Embryonic facial prominence (tissue), 1 donor: ENCODE results near the gene CST9.
"Not testable (repeated sequence)": the region's sequence is repeated elsewhere in the genome, so short reads cannot be mapped to it uniquely, and the experiment has no call there.

Source experiments
- DNase-seq: peaks from one replicate; pipeline ENCODE4 v3.0.0-alpha.2; 2016; ENCODE audit errors: extremely low spot score

The CST9 gene

DNA sequence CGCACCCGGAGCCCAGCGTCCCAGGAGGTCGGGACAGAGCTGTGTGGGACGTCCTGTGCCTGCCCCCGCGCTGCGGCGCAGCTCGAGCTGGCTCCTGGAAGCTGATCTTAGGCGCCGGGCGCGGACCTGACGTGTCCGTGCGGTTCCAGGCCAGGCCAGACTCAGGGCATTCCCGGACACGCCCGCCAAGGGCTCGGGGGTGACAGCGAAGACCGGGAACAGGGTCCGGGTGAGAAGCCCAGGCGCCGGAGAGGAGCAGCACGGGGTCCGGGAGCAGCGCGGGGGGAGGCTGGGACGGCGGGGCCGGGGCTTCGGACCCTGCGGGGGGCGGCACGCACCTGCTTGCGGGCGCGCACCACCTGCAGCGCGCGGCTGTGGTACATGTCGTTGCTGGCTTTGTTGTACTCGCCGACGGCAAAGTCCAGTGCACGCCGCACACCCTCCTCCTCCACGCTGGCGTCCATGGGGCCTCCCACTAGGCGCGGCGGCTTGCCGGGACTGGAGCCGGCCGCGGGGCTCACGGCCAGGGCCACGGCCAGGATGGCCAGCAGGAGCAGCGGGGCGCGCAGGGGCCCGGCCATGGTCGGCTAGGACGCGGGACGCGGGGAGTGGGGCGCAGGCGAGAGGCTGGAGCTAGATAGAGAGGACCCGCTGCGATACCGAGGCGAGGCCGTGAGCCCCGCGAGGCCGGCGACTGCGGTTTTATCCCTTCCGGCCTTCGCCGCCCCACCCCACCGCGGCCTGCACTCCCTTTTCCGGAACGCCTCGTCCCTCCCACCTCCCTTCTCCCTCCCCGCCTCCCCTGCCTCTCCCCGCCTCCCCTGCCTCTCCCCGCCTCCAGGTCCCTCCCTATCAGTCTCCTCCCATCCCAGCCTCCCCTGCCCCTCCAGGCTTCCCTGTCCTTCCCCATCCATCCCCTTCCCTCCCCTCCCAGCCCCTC is 31.8 kb upstream of the CST9 start, which contains the start of gene CST3:
Gene CST3, minus strand, starts transcription at position 674 of the 940 bp plus-strand sequence. Its CDS starts 93 bp downstream, at position 581.
- peak; percentile 97 for DNase-seq

DNA sequence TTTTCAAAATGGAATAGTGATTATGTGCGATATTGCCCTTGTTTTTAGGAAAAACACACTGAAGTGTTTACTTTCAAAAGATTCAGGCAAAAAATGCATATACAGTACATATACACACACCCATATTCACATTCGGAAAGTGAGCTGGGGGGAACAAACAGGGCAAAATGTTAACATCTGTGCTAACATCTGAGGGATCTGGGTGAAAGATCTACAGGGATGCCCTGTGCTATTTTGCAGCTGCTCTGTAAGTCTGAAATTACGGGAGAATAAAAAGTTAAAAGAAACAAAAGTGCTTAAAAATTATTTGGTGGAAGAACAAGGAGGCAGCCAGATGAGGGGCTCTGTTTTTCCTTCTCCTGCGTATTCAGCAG is 31.2 kb upstream of the CST9 start:
- DNase-seq = no peak

DNA sequence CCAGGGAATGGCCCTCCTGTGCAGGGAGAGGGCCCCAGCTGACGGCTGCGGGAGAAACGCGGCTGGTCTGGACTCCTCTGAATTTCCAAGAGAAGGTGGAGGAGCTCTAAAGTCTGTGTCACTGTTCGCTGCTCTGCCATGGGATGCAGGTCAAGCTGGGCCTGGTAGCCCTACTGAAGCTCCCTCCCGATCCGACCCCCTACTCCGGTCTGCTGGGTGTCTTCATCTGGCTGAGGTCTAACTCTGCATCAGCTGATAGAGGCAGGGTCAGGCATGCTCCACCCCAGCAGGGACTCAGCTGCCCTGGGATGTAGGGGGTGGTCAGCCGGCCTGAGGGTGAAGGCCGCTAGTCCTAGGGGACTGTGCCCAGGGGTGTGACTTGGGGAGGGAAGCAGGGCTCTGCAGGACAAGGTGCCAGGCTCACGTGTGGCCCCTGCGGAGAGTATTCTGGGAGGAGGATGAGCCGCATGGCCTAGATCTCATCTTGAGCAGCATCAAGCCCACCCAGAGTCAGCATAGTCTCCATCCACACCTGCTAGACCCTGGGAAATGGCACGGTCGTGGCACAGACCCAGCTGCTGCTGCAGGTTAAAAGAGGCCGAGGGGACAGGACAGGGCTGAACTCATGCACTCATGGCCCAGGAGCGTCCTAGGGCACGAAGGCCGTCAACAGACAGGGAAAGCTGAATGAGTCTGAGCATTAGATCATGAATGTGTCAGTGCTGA is 30.6 kb upstream of the CST9 start:
- DNase-seq = no peak

DNA sequence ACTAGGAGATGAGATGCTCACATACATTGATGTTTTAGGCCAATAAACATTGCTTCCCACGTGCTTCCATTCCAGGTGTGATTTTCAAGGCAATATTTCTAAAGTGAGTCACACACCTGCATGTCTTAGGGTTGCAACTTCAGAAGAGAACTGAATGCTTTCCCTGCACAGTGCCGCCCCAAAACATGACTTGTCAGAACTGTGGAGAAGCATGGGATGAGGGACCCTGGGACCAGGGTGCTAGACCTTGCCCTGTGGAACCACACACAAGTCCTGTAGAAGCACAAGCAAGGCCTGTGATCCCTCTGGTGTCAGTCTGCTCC is 30.0 kb upstream of the CST9 start:
- DNase-seq = not testable (repeated sequence)

DNA sequence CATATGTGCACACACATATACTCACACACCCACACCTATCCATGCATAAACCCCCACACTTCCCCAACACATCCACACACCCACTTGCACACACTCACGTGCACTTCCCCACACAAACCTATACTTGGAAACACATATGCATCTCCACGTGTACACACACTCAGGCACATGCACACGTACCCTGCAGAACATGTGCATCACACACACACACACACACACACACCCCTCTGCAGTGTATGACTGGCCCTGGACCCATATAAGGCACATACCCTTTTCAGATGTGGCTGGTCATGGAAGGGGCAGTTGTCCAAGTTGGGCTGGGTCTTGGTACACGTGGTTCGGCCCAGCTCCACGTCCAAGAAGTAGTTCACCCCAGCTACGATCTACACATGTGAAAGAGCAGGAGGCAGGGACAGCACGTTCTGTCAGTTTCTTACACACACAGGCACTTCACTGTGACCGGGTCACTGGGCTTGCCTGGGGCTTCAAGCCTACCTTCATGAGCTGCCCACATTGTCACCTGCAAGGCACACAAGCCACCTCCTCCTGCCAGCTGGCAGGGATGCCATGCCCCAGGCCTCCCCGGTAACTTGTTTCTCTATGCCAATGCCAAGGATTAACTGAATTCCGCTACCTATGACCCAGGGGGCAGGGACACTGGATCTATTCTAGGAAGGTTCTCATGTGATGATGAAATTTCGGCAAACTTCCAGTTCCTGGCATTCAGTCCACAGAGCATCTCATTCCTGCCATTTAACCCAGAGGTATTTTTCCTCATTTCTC is 29.5 kb upstream of the CST9 start:
- DNase-seq = no peak

DNA sequence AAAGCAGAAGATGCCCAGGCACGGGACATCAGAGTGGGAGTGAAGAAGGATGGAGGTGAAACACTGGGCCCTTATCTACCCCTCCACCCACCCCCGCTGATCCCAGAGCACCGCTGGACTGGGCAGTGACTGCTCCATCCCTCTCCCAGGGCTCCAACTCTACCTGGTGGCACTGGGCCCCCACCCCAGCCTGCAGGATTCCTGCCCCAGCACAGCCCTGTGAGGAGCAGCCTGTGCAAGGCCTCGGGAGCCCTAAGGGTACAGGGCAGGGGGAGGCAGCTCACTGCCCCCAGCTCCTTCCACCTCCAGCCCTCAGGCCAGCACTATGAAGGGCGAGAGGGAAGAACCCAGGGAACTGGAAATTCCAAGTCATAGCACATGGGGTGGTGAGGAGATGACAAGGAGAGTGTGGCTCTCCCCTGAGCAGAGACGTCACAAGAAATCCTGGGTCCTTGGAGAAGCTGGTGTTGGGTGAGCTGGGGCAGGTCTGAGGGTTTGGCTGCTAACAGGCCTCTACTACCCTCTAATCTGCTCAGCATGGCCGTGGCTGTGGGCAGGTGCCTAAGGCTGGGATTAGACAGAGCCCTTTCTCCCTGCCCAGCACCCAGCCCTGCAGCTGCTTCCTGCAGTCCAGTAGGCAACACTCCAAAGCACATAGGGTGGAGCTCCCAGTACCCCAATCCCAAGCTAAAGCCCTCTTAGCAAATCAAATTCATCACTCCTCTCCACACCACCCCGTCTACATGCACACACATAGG is 28.5 kb upstream of the CST9 start:
- no peak for DNase-seq

DNA sequence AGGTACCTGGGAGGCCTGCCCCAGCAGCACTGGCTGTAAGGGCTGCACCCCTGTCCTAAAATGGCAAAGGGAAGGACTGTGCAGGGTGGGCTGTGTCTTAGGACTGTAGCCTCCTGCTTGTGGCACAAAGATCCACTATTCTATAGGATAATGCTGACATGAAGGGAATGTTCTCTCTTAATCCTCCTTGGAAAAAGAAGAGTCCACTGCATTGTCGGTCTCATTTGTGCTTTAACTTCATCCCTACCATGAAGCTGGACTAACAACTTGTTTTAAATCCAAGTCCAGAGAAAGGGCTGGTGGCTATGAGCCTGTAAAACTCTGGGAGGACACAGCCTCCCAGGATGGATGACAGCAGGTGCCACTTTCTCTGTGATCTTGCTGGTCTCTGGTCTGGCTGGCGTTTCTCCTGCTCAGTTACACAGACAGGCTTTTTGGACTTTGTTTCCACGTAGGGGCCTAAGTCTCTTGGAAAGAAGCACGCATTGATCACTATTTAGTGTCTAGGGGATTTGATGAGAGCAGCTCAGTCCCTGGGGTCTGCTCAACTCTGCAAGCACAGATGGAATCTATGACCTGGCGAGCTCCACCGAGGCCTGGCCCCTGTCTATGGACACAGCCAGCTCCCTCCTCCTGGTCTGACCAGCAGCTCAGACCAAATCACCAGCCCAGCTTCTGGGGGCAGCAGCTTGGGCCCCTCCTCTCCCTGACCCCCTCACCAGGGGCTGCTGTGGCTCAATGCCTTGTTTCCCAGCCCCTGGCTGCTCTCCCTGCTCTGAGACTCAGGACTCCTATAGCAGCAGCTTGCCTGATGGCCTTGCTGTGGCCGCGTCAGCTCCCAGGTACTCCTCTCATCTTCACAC is 27.2 kb upstream of the CST9 start:
- DNase-seq = no peak

DNA sequence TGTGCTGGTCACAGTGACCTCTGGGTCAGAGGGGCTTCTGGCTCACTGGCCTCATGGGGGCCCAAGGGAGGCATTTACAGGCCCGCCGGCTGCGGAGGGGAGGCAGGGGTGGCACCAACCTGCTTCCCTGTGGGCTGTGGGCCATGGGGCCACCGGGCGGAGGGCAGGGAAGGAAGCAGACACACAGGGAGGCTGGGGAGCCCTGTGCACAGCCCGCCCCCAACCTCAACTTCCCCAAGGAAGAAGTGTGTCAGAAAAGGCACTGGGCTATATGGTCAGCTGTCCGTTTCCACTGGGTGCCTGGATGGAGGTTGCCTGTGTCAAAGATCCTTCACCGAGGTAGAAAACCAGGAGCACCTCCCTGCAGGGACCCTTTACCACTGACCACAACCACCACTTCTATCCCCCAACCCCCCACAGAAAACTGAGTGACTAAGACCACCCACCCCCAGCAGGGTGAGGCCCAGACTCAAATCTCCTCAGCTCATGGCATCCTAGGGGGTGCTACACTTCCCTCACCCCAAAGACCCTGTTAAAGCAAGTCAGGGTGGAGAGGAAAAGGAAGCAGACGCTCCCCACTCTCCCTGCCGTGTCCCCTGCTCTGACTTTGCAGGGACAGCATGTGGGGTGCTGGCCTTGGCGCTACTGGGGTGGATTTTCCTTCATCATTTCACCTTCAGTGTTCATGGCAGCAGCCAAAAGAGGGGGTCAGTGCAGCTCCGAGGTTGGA is 26.4 kb upstream of the CST9 start:
- DNase-seq = no peak

DNA sequence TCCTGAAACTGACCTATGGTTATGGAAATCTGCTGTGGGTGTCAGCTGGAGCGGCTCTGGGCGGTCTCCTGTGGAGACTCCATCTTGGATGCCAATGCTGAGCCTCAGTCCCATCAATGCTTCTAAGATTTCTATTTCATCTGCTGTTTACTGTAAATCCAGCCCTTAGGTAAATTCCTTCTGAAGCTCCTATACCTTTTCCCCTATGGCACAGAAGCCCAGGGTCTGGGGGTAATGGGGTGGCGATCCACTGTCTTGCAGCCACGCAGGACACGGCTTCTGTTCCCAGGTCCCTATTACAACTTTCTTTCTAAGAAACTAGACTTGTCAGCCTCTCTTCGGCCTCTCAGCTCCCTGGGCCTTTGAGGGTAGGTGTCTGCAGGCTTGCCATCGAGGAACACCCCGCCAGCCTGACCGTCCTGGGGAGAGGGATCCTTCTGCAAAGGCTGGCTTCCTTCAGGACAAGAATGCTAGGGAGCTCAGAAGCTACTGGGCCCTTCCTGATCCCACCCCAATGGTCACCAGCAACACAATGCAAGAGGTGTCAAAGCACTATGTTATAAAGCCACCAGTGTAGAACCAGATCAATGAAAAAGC is 25.6 kb upstream of the CST9 start:
- no peak for DNase-seq

DNA sequence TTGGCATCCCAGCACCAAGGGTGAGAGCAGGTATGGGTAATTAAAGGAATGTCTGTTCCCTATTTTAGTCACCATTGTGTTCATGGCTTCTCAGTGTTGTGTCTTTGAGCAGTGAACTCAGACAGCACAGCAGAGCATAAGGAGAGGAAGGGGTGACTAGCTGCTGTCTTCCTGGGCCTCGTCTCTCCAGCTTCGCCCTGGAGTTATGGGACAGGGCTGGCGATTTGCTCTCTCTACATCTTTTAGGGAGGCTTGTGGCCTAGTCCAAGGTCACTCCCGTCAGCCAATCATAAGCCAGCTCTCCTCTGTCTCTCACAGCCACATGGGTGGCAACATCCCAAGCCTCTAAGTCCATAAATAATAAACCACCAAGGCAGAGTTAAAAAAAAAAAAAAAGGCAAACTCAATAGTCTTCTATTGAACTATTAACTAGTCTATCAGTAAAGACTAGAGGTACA is 24.7 kb upstream of the CST9 start:
- DNase-seq = no peak

DNA sequence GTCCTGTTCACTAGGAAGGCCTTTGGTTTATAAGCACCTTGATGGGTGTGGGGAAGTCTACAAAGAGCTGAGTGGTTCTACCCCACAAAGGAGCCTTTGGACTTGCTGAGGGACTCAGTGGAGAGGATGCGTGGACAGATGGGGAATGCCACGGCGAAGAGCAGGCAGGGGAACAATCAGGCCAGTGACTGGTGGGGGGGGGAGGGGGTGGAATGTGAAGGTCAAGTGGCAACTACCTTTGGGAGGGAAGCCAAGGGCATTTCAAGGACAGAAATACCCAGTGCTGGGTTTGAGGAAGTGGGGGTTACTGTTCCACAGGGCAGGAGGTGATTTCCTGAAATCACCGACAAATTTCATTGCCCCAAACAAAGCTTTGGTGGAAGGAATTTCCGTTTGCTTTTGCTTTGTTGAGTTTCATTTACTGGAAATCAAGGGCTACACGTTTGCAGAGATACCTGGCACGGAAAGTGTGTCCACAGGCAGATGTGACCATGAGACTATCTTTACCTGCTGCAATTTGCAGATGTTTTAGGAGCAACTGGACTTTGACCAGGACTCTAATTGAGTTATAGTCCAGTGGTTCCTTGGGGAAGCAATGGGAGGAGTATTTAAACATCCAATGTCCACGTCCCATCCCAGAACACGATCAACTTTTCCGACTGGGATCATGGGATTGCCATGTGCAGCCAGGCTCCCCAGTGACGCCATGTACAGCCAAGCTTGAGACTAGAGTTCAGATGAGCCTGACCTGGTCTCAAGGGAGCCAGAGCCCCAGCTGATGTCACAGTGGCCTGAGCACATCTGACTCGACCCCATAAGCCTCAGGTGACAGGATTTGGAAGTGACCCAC is 24.1 kb upstream of the CST9 start:
- DNase-seq = no peak

DNA sequence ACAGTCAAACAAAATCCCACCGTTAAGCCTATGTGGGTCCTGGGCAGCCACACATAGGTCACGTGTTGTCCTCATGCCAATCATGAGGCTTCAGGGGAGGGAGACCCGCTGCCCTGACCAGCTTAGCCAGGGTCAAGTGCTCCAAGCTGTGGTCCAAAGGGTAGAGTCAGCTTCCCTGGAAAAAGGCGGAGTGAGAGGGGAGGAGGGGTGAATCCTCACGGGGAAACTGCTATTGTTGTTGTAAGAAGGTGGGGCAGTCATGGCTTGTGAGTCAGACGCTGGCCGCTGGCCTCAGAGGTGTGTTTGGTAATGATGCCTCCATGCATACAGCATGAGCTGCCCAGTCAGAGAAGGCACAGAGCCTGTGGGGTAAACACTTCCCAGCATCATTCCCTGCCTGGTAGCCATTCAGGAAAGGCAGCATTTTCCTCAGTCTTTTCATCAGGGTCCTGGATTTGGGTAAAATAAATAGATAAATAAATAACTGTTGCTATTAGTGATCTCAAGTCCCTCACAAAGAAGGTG is 23.4 kb upstream of the CST9 start:
- DNase-seq = no peak

DNA sequence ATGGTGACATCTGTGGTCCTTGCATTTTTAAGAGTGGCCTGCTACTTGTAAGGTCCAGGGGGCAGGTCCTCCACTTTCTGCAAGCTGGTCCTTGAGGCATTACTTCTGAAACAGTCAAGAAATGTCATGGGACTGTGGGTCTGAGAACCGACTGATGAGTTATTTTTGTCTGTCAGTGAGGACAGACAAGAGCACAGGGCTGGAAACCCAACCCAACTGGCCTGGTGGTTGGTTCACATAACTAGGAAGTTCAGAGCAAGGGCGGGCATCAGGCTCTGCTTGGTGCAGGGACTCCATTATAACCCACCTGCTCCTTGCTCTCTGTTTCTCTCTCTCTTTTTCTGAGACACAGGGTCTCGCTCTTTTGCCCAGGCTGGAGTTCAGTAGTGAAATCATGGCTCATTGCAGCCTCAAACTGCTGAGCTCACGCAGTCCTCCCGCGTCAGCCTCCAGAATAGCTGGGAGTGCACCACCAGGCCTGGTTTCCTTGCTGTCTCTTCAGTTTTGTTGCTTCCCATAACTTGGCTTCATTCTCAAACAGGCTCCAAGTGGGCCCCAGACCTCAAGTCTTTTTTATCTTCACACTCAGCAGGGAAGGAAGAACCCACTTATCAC is 22.8 kb upstream of the CST9 start:
- DNase-seq = no peak

DNA sequence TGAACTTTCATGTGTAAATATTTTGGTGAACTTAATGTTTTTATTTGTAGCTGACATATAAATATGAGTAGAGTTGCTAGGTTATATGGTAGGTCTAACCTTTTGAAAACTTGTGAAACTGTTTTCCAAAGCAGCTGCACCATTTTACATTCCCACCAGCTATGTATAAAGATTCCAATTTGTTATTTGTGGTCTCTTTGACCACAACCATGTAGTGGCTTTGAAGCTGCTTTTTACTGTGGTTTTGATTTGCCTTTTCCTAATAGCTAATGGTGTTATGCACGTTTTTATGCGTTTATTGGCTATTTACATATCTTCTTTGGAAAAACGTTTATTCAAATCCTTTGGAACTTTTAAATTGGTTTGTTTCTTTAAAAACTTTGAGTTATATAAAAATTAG is 21.8 kb upstream of the CST9 start:
- no peak for DNase-seq

DNA sequence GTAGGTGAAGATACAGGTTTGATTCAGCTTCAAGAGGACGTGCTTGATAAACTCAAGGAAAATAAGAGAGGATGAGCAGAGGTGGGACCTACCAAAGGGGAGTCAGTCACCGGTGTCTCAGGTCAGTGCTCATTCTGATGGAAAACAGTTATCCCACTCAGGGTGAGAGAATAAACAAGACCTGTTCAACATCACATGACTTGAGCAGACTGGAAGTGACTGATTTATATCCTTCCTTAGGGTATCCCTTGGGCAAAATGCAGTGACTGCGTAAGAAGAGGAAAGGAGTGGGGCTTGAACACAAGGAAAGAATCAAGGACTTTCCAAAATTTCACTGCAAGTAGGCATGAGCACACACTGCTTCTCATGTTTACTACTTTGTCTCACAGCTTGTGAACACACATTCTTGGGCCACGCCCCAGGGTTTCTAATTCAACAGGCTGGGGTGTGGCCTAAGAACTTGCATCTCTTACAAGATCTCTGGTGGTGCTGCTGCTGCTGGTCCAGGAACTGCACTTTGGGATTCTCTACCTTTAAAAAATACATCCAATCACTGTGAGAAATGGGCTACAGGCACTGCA is 20.4 kb upstream of the CST9 start:
- no peak for DNase-seq

DNA sequence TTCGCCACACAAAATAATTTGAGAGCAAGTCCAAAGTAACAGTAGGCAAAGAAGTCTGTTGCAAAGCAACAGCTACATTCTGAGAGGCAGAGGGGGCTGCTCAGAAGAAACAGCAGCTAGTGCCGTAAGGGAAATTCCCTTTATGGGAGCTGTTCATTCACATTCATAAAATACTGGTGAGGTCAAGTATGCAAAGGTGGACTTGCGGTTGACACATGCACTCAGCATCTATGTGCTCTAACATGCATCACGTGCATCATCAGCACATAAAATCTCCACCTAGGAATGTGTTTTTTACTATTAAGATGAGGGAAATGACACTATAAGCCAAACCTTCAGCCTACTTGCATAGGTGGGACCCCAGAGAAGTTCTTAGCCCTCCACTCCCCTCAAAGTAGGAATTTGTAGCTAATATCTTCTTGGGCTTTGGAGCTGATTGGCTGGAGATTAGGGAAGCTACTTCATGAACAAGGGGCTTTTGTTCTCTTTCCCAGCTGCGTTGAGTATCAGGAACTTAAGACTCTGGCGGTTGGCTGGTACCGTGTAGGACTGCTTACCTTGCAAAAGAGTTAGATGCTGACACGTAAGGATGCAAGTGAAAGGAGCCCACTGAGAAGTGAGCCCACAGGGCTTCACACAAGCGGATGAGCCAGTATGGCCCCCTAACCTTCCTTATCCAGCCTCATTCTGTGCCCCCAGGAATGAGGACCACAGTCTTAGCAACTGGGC is 19.7 kb upstream of the CST9 start:
- DNase-seq = no peak

DNA sequence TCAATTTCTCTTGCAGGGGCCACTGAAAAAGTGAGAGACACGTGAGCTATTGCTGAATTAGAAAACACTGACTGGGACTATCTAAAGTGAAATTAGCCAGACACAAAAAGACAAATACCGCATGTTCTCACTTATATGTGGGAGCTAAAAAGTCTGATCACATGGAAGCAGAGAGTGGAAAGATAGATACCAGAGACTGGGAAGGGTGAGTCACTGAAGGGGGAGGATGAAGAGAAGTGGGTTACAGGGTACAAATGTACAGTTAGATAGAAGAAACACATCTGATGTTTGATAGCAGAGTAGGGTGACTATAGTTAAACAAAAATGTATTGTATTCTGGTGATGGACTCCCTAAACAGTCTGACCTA is 18.6 kb upstream of the CST9 start:
- DNase-seq = no peak
